Transverse colon (tissue), 3 donors: ENCODE results near the gene PI3.
"Not testable (repeated sequence)": the region's sequence is repeated elsewhere in the genome, so short reads cannot be mapped to it uniquely, and the experiment has no call there.

Source experiments
- CTCF ChIP-seq, 5 experiments: fragments of 200-600 bp in 3 of 5; fragments of 450-650 bp in 2 of 5; sonication (generic) in 3 of 5; IDR thresholded peaks; 1 replicate in 2 of 5; 2 replicates in 3 of 5; pipeline ENCODE4 v1.5.1; 2016 to 2017; ENCODE audit warnings: antibody characterized with exemption in 5 of 5, inconsistent platforms in 3 of 5, mild to moderate bottlenecking in 2 of 5, moderate library complexity in 1 of 5
- EP300 ChIP-seq: sonication (generic); formaldehyde crosslinking; IDR thresholded peaks from one replicate; pipeline ENCODE4 v1.6.1; 2017; ENCODE audit warnings: antibody characterized with exemption, low read depth

GRCh38 chr20:45139733-45140375 is 34.8 kb upstream of the PI3 start:
- TF ChIP-seq CTCF (IDR thresholded peaks at IDR 0.05); EP300: not testable (repeated sequence)
